MCF 10A (cell line): ENCODE measurements around the gene AXL. TPM values are rescaled to one million over a fixed set of nuclear protein-coding genes. Genes with fewer than 3 reads are reported as not detected.
"Not testable (repeated sequence)": the region's sequence is repeated elsewhere in the genome, so short reads cannot be mapped to it uniquely, and the experiment has no call there.

ENCODE experiments used
- BruUV-seq: library from RNA; stranded (reverse); fragments of 400-500 nt; replicated peaks from 2 replicates; lab custom pipeline; 2021; lab: Mats Ljungman, UMichigan
- CTCF ChIA-PET: fragments of 300-600 bp; sonication (Branson Sonifier 250); formaldehyde crosslinking; extraction: SDS; loops from one replicate; lab custom pipeline; 2021; ENCODE audit warnings: antibody characterized with exemption, inconsistent platforms; lab: Yijun Ruan, JAX
- POLR2A ChIA-PET: fragments of 300-600, 350-650 bp; sonication (Branson Sonifier 250); formaldehyde crosslinking; extraction: SDS; loops from one replicate; lab custom pipeline; 2020; ENCODE audit warnings: antibody characterized with exemption, inconsistent platforms; lab: Yijun Ruan, JAX
- DNase-seq: peaks from one replicate; pipeline ENCODE4 v3.0.0-alpha.2; 2018; ENCODE audit not compliant: unreplicated experiment
- H3K27ac Mint-ChIP-seq: one replicate; pipeline ENCODE4 v1.8.0; 2022; ENCODE audit warnings: mild to moderate bottlenecking, low read depth, mixed read lengths; ENCODE audit not compliant: unreplicated experiment
- H3K27me3 Mint-ChIP-seq: one replicate; pipeline ENCODE4 v1.8.0; 2022; ENCODE audit warnings: mixed read lengths; ENCODE audit not compliant: insufficient read depth, unreplicated experiment
- H3K36me3 Mint-ChIP-seq: one replicate; pipeline ENCODE4 v1.8.0; 2022; ENCODE audit warnings: mild to moderate bottlenecking, moderate library complexity, mixed read lengths; ENCODE audit not compliant: insufficient read depth, unreplicated experiment
- H3K4me1 Mint-ChIP-seq: one replicate; pipeline ENCODE4 v1.8.0; 2022; ENCODE audit warnings: mixed read lengths; ENCODE audit not compliant: insufficient read depth, unreplicated experiment
- H3K4me3 Mint-ChIP-seq: one replicate; pipeline ENCODE4 v1.8.0; 2022; ENCODE audit warnings: mild to moderate bottlenecking, moderate library complexity, mixed read lengths; ENCODE audit not compliant: unreplicated experiment
- H3K9me3 Mint-ChIP-seq: one replicate; pipeline ENCODE4 v1.8.0; 2022; ENCODE audit warnings: mixed read lengths; ENCODE audit not compliant: unreplicated experiment
- intact Hi-C: fragments of 100-400 bp; cut with micrococcal nuclease; formaldehyde crosslinking; loops from 2 replicates; pipeline ENCODE4 v1.14.1; 2022
- total RNA-seq: library from RNA; stranded (reverse); gene quantifications from 2 replicates; pipeline ENCODE4 v1.2.3, GENCODE V29; 2022
- TF ChIP-seq, protein P1 (sequence below): fragments of 200-600 bp; IDR thresholded peaks from one replicate; pipeline ENCODE4 v1.8.0; 2022; ENCODE audit warnings: antibody characterized with exemption, mild to moderate bottlenecking; ENCODE audit not compliant: unreplicated experiment

Gene AXL
- total RNA-seq, 1 experiment from 2014 or later, result 165 TPM

DNA sequence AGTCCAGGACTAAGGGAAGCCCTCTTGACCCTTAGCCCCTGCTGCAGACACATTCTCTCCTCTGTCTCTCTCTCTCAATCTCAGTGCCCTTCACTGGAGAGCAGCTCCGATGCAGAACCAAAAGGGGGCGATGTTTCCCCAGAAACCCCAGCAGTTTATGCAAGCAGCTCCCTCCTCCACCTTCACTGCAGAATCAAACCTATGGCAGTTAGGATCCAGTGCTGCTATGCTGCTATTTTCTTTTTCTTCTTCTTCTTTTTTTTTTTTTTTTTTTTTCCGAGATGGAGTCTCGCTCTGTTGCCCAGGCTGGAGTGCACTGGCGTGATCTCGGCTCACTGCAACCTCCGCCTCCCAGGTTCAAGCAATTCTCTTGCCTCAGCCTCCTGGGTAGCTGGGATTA lies 14.7 kb upstream of the AXL start:
- TF ChIP-seq, protein P1, sequence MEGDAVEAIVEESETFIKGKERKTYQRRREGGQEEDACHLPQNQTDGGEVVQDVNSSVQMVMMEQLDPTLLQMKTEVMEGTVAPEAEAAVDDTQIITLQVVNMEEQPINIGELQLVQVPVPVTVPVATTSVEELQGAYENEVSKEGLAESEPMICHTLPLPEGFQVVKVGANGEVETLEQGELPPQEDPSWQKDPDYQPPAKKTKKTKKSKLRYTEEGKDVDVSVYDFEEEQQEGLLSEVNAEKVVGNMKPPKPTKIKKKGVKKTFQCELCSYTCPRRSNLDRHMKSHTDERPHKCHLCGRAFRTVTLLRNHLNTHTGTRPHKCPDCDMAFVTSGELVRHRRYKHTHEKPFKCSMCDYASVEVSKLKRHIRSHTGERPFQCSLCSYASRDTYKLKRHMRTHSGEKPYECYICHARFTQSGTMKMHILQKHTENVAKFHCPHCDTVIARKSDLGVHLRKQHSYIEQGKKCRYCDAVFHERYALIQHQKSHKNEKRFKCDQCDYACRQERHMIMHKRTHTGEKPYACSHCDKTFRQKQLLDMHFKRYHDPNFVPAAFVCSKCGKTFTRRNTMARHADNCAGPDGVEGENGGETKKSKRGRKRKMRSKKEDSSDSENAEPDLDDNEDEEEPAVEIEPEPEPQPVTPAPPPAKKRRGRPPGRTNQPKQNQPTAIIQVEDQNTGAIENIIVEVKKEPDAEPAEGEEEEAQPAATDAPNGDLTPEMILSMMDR, result peak; percentile 71
- intact Hi-C loops, result loop anchor here (1.0 kb wide), 4 partner anchors 58 to 366 kb away; no protein-coding TSS in a partner anchor
- POLR2A ChIA-PET, result interaction anchor here (0.6 to 5.3 kb wide), 9 partner anchors 14 to 192 kb away, joined by 3 to 80 read pairs (median 4); partner anchors contain the start of gene HNRNPUL1
- not testable (repeated sequence) for H3K36me3 Mint-ChIP-seq, H3K27me3 Mint-ChIP-seq, H3K27ac Mint-ChIP-seq, BruUV-seq, H3K9me3 Mint-ChIP-seq, H3K4me3 Mint-ChIP-seq
- peaks cover 17% of the 10 kb centered on the region for H3K4me1 Mint-ChIP-seq
- CTCF ChIA-PET, result interaction anchor here (0.6 to 9.1 kb wide), 17 partner anchors 14 to 539 kb away, joined by 3 to 137 read pairs (median 4); partner anchors contain the start of genes AXL, CCDC97 and HNRNPUL1
- DNase-seq, result peak; percentile 89

DNA sequence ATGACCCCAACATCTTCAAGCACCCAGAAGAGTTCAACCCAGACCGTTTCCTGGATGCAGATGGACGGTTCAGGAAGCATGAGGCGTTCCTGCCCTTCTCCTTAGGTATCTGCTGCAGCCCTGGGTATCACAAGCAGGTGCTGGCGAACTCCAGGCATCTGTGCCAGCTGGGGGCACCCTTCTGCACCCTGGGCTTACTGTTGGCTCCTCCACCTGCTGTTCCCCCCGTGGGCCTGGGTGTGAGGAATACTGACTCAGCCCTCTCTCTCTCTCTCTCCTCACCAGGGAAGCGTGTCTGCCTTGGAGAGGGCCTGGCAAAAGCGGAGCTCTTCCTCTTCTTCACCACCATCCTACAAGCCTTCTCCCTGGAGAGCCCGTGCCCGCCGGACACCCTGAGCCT lies 13.0 kb upstream of the AXL start:
- CTCF ChIA-PET, result interaction anchor here (5.7 to 9.1 kb wide), 2 partner anchors 56 to 103 kb away, joined by 30 to 137 read pairs; partner anchors contain the start of genes CCDC97 and HNRNPUL1
- H3K36me3 Mint-ChIP-seq, result peaks cover 6% of the 10 kb centered on the region
- peaks cover 17% of the 10 kb centered on the region for H3K4me1 Mint-ChIP-seq
- H3K4me3 Mint-ChIP-seq, result no peak overlapping the region
- DNase-seq, result peak; percentile 63
- TF ChIP-seq, protein P1, result peak; percentile 18
- no peaks in the 10 kb centered on the region for H3K9me3 Mint-ChIP-seq
- H3K27ac Mint-ChIP-seq, result no peak overlapping the region
- POLR2A ChIA-PET, result interaction anchor here (0.6 to 5.3 kb wide), 3 partner anchors 12 to 739 kb away, joined by 3 to 80 read pairs (median 4); partner anchors contain the start of genes HNRNPUL1 and SPTBN4
- intact Hi-C loops, result no loop called here
- no peaks in the 10 kb centered on the region for H3K27me3 Mint-ChIP-seq
- BruUV-seq, result no TSS peak

DNA sequence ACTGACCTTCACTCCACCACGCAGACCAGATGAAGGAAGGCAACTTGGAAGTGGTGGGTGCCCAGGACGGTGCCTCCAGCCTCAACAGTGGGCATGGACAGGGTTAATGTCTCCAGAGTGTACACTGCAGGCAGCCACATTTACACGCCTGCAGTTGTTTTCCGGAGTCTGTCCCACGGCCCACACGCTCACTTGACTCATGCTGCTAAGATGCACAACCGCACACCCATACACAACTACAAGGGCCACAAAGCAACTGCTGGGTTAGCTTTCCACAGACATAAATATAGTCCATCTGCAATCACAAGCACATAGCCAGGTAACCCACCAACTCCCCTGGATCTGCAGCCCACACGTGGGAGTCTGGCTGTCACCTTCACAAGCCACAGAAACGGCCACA lies 12.6 kb upstream of the AXL start:
- no peak overlapping the region for H3K4me3 Mint-ChIP-seq
- TF ChIP-seq, protein P1, result no peak
- H3K4me1 Mint-ChIP-seq, result peaks cover 17% of the 10 kb centered on the region
- DNase-seq, result no peak
- H3K27ac Mint-ChIP-seq, result no peak overlapping the region
- H3K36me3 Mint-ChIP-seq, result peaks cover 6% of the 10 kb centered on the region
- no peaks in the 10 kb centered on the region for H3K27me3 Mint-ChIP-seq
- POLR2A ChIA-PET, result interaction anchor here (0.6 to 5.3 kb wide), 3 partner anchors 12 to 740 kb away, joined by 3 to 80 read pairs (median 4); partner anchors contain the start of genes HNRNPUL1 and SPTBN4
- no TSS peak for BruUV-seq
- intact Hi-C loops, result no loop called here
- CTCF ChIA-PET, result interaction anchor here (5.7 to 9.1 kb wide), 2 partner anchors 55 to 102 kb away, joined by 30 to 137 read pairs; partner anchors contain the start of genes CCDC97 and HNRNPUL1
- no peaks in the 10 kb centered on the region for H3K9me3 Mint-ChIP-seq

DNA sequence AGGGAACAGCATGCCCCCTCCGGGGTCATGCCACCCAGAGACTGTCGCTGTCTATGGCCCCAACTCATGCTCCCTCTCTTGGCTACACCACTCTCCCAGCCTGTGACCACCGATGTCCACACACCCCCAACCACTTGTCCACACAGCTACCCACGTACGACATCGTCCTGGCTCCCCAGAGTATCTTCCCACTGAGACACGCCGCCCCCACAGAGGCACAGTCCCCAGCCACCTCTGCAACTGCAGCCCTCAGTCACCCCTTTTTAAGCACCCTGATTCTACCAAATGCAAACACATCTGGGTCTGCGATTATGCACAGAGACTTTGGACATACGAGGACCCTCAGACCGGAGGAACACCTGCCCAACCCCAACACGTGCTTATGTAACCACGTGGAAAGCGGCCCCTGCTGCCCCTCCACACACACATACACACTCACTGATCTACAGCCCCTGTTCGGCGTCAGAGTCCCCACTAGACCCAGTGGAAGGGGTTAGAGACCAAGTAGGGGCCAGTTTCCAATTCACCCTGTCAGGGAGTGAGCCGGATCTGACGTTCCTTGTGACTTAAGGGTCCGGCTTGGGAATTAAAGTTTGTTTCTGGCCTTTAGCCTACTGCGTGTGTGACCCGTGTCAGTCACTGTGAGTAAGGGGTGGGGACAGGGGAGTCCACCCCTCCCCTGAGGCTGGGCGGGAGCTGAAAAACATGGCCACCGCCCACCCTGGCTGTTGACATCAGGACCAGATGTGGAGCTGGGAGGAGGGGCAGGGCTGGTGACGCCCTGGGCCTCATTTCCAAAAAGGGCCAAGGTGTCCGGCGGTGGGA lies 11.9 kb upstream of the AXL start:
- Mint-ChIP-seq H3K4me3 (no peak overlapping the region), H3K36me3 (peaks cover 6% of the 10 kb centered on the region), H3K27me3 (no peaks in the 10 kb centered on the region), H3K4me1 (peaks cover 17% of the 10 kb centered on the region), H3K9me3 (no peaks in the 10 kb centered on the region), H3K27ac (peak overlapping the region; percentile 61)
- DNase-seq, result no peak
- CTCF ChIA-PET, result interaction anchor here (0.7 to 9.1 kb wide), 3 partner anchors 54 to 146 kb away, joined by 3 to 137 read pairs (median 30); partner anchors contain the start of genes CCDC97 and HNRNPUL1
- intact Hi-C loops, result no loop called here
- BruUV-seq, result no TSS peak
- TF ChIP-seq, protein P1, result no peak
- POLR2A ChIA-PET, result interaction anchor here (1.3 to 3.4 kb wide), 2 partner anchors 11 to 56 kb away, joined by 4 to 16 read pairs; partner anchors contain the start of gene HNRNPUL1
